BJ (cell line): Measurements from ENCODE around the gene KBTBD13. TPM values are rescaled to one million over a fixed set of nuclear protein-coding genes. Genes with fewer than 3 reads are reported as not detected.
A peak's percentile ranks its signal among the peaks of the same experiment; 100 is the strongest.

Source experiments
- CTCF ChIA-PET: fragments of 350-600 bp; formaldehyde crosslinking; extraction: SDS; loops from one replicate; lab custom pipeline; 2021; ENCODE audit warnings: antibody characterized with exemption, inconsistent platforms; lab: Yijun Ruan, JAX
- POLR2A ChIA-PET: fragments of 300-600 bp; sonication (Branson Sonifier 250); formaldehyde crosslinking; extraction: SDS; loops from one replicate; lab custom pipeline; 2021; ENCODE audit warnings: antibody characterized with exemption; lab: Charles Lee
- DNase-seq: peaks from one replicate; pipeline ENCODE4 v3.0.0-alpha.2; 2011; ENCODE audit warnings: low read depth
- H3K27me3 ChIP-seq: 2 replicates; pipeline ENCODE4 v1.6.0; 2011; ENCODE audit warnings: low read length; ENCODE audit not compliant: control insufficient read depth, insufficient read depth
- H3K36me3 ChIP-seq: 2 replicates; pipeline ENCODE4 v1.5.1; 2011; ENCODE audit warnings: low read length; ENCODE audit not compliant: control insufficient read depth, insufficient read depth
- H3K4me3 ChIP-seq: 2 replicates; pipeline ENCODE4 v1.5.1; 2011; ENCODE audit warnings: low read depth, mild to moderate bottlenecking, control low read depth, low read length
- CTCF ChIP-seq: IDR thresholded peaks from 2 replicates; pipeline ENCODE4 v1.5.1; 2011; ENCODE audit warnings: low read depth, mild to moderate bottlenecking, control low read depth, inconsistent platforms, low read length, moderate library complexity; ENCODE audit not compliant: insufficient read depth
- polyA plus RNA-seq: library from polyadenylated mRNA; depleted of rRNA; stranded (reverse); fragments of >200 nt; gene quantifications from 2 replicates; pipeline ENCODE4 v1.2.3, GENCODE V29; 2011

Gene KBTBD13
- polyA plus RNA-seq, 1 experiment: not detected

DNA sequence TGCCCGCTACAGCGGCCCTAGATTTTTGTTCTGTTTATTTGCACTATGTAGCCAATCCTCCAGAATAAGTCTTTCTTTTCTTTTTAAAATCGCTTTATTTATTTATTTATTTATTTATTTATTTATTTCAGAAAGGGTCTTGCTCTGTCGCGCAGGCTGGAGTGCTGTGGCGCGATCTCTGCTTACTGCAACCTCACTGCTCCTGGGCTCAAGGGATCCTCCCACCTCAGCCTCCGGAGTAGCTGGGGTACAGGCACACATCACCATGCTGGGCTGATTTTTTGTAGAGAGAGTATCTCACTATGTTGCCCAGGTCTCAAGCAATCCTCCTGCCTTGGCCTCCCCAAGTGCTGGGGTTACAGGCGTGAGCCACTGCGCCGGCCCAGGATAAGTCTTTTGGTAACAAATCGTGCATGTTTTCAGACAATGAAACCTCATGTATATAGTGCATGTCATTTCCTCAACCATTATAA, 46.8 kb upstream of the KBTBD13 start:
- DNase-seq: no peak
- CTCF ChIA-PET: interaction anchor here (1.4 kb wide), 1 partner anchor 47 kb away, joined by 3 read pairs; no protein-coding TSS in a partner anchor
- POLR2A ChIA-PET: no interaction called here
- Histone ChIP-seq H3K27me3 (peaks cover 3% of the 10 kb centered on the region; the same call in 1 of the 2 replicates), H3K4me3 (peak overlapping the region; percentile 91), H3K36me3 (peaks cover 8% of the 10 kb centered on the region)
- no peak for TF ChIP-seq CTCF

DNA sequence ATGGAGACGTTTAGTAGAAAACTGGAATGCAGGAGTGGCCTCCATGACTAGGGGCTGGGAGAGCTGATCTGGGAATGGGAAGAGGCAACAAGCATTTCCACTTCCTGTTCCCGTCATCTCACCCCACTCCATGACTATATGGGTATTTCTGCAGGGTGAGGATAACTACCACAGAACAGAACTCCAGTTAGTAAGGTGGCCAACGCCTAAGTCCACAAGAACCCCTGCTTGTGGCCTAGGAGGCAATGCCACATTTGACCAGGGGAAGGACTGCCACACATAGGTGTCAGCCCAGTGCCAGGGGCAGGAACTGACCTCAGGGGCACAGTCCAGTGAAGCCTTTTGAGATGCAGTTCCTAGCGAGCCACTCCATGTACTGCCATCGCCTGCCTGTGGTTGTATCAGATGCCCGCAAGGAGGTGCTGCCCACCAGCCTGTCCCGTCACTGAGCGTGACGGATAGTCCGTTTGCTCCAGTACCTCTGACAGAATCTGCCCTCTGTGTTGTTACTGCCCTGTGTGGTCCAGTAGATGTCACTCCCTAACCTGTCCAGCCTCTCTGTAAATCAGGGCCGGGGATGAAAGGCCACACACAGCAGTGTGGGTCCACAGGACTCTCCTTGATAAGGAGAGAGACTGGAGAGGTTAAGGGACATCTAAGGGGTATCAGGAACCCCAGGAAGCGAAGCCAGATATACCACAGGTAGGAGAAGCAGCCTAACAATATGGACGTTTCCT, 43.6 kb upstream of the KBTBD13 start:
- peaks cover 3% of the 10 kb centered on the region; the same call in 1 of the 2 replicates for H3K27me3 ChIP-seq
- H3K36me3 ChIP-seq: no peaks in the 10 kb centered on the region
- ChIA-PET CTCF (interaction anchor here (0.6 to 3.1 kb wide), 15 partner anchors 11 to 346 kb away, joined by 3 to 45 read pairs (median 6); partner anchors contain the start of genes KBTBD13 and SLC51B), POLR2A (no interaction called here)
- no peak overlapping the region for H3K4me3 ChIP-seq
- no peak for DNase-seq
- TF ChIP-seq CTCF: peak; percentile 75

- no peak overlapping the region for H3K4me3 ChIP-seq
- no peaks in the 10 kb centered on the region for H3K36me3 ChIP-seq
- peak; percentile 71 for TF ChIP-seq CTCF
- DNase-seq: no peak
- H3K27me3 ChIP-seq: peaks cover 3% of the 10 kb centered on the region; the same call in 1 of the 2 replicates
- ChIA-PET POLR2A (no interaction called here), CTCF (interaction anchor here (0.6 to 3.1 kb wide), 24 partner anchors 9 to 347 kb away, joined by 3 to 45 read pairs (median 4); partner anchors contain the start of genes KBTBD13 and SLC51B)
These were observed 42.8 kb upstream of the KBTBD13 start for GRCh38 chr15:65033659-65034269.

DNA sequence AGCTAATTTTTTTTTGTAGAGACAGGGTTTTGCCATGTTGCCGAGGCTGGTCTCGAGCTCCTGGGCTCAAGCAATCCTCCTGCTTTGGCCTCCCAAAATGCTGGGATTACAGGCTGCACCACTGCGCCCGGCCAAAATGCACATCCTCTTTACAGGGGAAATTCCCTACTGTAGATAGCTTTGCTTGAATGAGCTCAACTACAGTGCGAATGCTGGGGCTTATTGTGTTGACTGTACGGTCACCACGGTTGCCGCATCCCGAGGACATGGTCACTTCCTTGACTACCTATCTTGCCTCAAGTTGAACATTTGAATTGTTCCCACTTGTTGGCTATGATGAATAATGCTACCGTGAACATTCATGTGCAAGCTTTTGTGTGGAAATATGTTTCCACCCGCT, 41.8 kb upstream of the KBTBD13 start:
- CTCF ChIA-PET: interaction anchor here (1.0 to 3.1 kb wide), 12 partner anchors 9 to 304 kb away, joined by 3 to 45 read pairs (median 7); partner anchors contain the start of genes KBTBD13 and SLC51B
- Histone ChIP-seq H3K4me3 (no peak overlapping the region), H3K27me3 (peaks cover 3% of the 10 kb centered on the region; the same call in 1 of the 2 replicates), H3K36me3 (no peaks in the 10 kb centered on the region)
- no peak for TF ChIP-seq CTCF
- POLR2A ChIA-PET: interaction anchor here (0.7 kb wide), 1 partner anchor 1868 kb away, joined by 3 read pairs; no protein-coding TSS in a partner anchor
- DNase-seq: no peak

- ChIA-PET POLR2A (no interaction called here), CTCF (no interaction called here)
- DNase-seq: no peak
- no peak for TF ChIP-seq CTCF
- Histone ChIP-seq H3K27me3 (no peaks in the 10 kb centered on the region), H3K4me3 (no peak overlapping the region), H3K36me3 (no peaks in the 10 kb centered on the region)
These were observed 39.2 kb upstream of the KBTBD13 start for GRCh38 chr15:65037309-65037708.
